Subcutaneous abdominal adipose tissue (tissue), 5 donors: ENCODE measurements around the gene DLG2.

Experiments used
- H3K27ac ChIP-seq: one replicate; pipeline ENCODE4 v1.7.0; 2013; ENCODE audit warnings: low read depth, mild to moderate bottlenecking, inconsistent platforms, low read length, moderate library complexity
- H3K27me3 ChIP-seq, 5 donors: one replicate each; pipeline ENCODE4 v1.7.0; 2013; ENCODE audit warnings: low read length in 5 of 5, inconsistent platforms in 1 of 5; ENCODE audit not compliant: control insufficient read depth in 5 of 5, insufficient read depth in 4 of 5
- H3K36me3 ChIP-seq, 5 donors: one replicate each; pipeline ENCODE4 v1.7.0; 2013; ENCODE audit warnings: low read length in 5 of 5; ENCODE audit not compliant: control insufficient read depth in 5 of 5, insufficient read depth in 5 of 5
- H3K4me1 ChIP-seq, 5 donors: one replicate each; pipeline ENCODE4 v1.7.0; 2013; ENCODE audit warnings: low read length in 5 of 5, mild to moderate bottlenecking in 3 of 5, moderate library complexity in 1 of 5; ENCODE audit not compliant: control insufficient read depth in 5 of 5, insufficient read depth in 5 of 5
- H3K4me3 ChIP-seq, 5 donors: one replicate each; pipeline ENCODE4 v1.7.0; 2013; ENCODE audit warnings: low read length in 5 of 5, low read depth in 1 of 5
- H3K9ac ChIP-seq, 5 donors: one replicate each; pipeline ENCODE4 v1.7.0; 2013; ENCODE audit warnings: low read length in 5 of 5, mild to moderate bottlenecking in 4 of 5, moderate library complexity in 3 of 5
- H3K9me3 ChIP-seq, 5 donors: one replicate each; pipeline ENCODE4 v1.7.0; 2013; ENCODE audit warnings: low read length in 5 of 5; ENCODE audit not compliant: control insufficient read depth in 5 of 5
- donor health status: healthy.
- donor health status: healthy.
- donor health status: healthy.
- donor health status: healthy.
- donor health status: healthy.

Gene DLG2

GRCh38 chr11:84681456-84681855 lies 945.7 kb downstream of the DLG2 start:
- no peak overlapping the region for H3K4me3 ChIP-seq
- H3K4me1 ChIP-seq = no peaks in the 10 kb centered on the region
- no peaks in the 10 kb centered on the region for H3K9me3 ChIP-seq
- H3K36me3 ChIP-seq = no peaks in the 10 kb centered on the region
- H3K9ac ChIP-seq = no peak overlapping the region
- no peak overlapping the region for H3K27ac ChIP-seq
- no peaks in the 10 kb centered on the region for H3K27me3 ChIP-seq

- H3K27me3 ChIP-seq = no peaks in the 10 kb centered on the region
- H3K36me3 ChIP-seq = no peaks in the 10 kb centered on the region
- no peaks in the 10 kb centered on the region for H3K9me3 ChIP-seq
- H3K27ac ChIP-seq = no peak overlapping the region
- no peaks in the 10 kb centered on the region for H3K4me1 ChIP-seq
- H3K9ac ChIP-seq = no peak overlapping the region
- H3K4me3 ChIP-seq = no peak overlapping the region
These were observed 951.6 kb downstream of the DLG2 start for GRCh38 chr11:84675396-84676025.

GRCh38 chr11:84673753-84674152 lies 953.4 kb downstream of the DLG2 start:
- Histone ChIP-seq H3K4me3 (no peak overlapping the region), H3K27me3 (no peaks in the 10 kb centered on the region), H3K9me3 (no peaks in the 10 kb centered on the region), H3K9ac (no peak overlapping the region), H3K4me1 (no peaks in the 10 kb centered on the region), H3K27ac (no peak overlapping the region), H3K36me3 (no peaks in the 10 kb centered on the region)

GRCh38 chr11:84671325-84671999 lies 955.7 kb downstream of the DLG2 start:
- H3K27me3 ChIP-seq = no peaks in the 10 kb centered on the region

GRCh38 chr11:84663731-84664130 lies 963.4 kb downstream of the DLG2 start:
- Histone ChIP-seq H3K9ac (no peak overlapping the region), H3K9me3 (no peaks in the 10 kb centered on the region), H3K27ac (no peak overlapping the region), H3K4me1 (no peaks in the 10 kb centered on the region), H3K27me3 (no peaks in the 10 kb centered on the region), H3K36me3 (no peaks in the 10 kb centered on the region), H3K4me3 (no peak overlapping the region)

More at GRCh38 chr11:84671325-84671999, 955.7 kb downstream of the DLG2 start:
- no peak overlapping the region for H3K4me3 ChIP-seq
- no peak overlapping the region for H3K27ac ChIP-seq
- H3K9me3 ChIP-seq = no peaks in the 10 kb centered on the region
- no peaks in the 10 kb centered on the region for H3K4me1 ChIP-seq
- no peak overlapping the region for H3K9ac ChIP-seq
- no peaks in the 10 kb centered on the region for H3K36me3 ChIP-seq

GRCh38 chr11:84660257-84660977 lies 966.7 kb downstream of the DLG2 start:
- H3K4me1 ChIP-seq = no peaks in the 10 kb centered on the region
- peaks cover 0 to 3% (median 0%) of the 10 kb centered on the region in 5 donors for H3K9me3 ChIP-seq
- H3K27me3 ChIP-seq = no peaks in the 10 kb centered on the region
- H3K4me3 ChIP-seq = no peak overlapping the region
- no peaks in the 10 kb centered on the region for H3K36me3 ChIP-seq
- no peak overlapping the region for H3K9ac ChIP-seq
- H3K27ac ChIP-seq = no peak overlapping the region

- no peaks in the 10 kb centered on the region for H3K4me1 ChIP-seq
- H3K4me3 ChIP-seq = no peak overlapping the region
- no peak overlapping the region for H3K27ac ChIP-seq
- no peaks in the 10 kb centered on the region for H3K27me3 ChIP-seq
- no peaks in the 10 kb centered on the region for H3K36me3 ChIP-seq
- peaks cover 0 to 3% (median 0%) of the 10 kb centered on the region in 5 donors for H3K9me3 ChIP-seq
- H3K9ac ChIP-seq = no peak overlapping the region
These were observed 971.4 kb downstream of the DLG2 start for GRCh38 chr11:84655712-84656111.

- Histone ChIP-seq H3K9ac (no peak overlapping the region), H3K4me1 (no peaks in the 10 kb centered on the region), H3K36me3 (no peaks in the 10 kb centered on the region), H3K27me3 (no peaks in the 10 kb centered on the region), H3K9me3 (no peaks in the 10 kb centered on the region), H3K27ac (no peak overlapping the region), H3K4me3 (no peak overlapping the region)
These were observed 978.7 kb downstream of the DLG2 start for GRCh38 chr11:84648471-84648870.

- no peaks in the 10 kb centered on the region for H3K9me3 ChIP-seq
- H3K4me1 ChIP-seq = no peaks in the 10 kb centered on the region
- no peak overlapping the region for H3K27ac ChIP-seq
- no peak overlapping the region for H3K4me3 ChIP-seq
- no peak overlapping the region for H3K9ac ChIP-seq
- H3K27me3 ChIP-seq = no peaks in the 10 kb centered on the region
- no peaks in the 10 kb centered on the region for H3K36me3 ChIP-seq
These were observed 981.0 kb downstream of the DLG2 start for GRCh38 chr11:84645988-84646694.

GRCh38 chr11:84642500-84642899 lies 984.6 kb downstream of the DLG2 start:
- Histone ChIP-seq H3K4me3 (no peak overlapping the region), H3K9ac (no peak overlapping the region), H3K36me3 (no peaks in the 10 kb centered on the region), H3K9me3 (no peaks in the 10 kb centered on the region), H3K27me3 (no peaks in the 10 kb centered on the region), H3K27ac (no peak overlapping the region), H3K4me1 (no peaks in the 10 kb centered on the region)
